ENCODE measurements around the gene ACOXL.

The ACOXL gene

DNA sequence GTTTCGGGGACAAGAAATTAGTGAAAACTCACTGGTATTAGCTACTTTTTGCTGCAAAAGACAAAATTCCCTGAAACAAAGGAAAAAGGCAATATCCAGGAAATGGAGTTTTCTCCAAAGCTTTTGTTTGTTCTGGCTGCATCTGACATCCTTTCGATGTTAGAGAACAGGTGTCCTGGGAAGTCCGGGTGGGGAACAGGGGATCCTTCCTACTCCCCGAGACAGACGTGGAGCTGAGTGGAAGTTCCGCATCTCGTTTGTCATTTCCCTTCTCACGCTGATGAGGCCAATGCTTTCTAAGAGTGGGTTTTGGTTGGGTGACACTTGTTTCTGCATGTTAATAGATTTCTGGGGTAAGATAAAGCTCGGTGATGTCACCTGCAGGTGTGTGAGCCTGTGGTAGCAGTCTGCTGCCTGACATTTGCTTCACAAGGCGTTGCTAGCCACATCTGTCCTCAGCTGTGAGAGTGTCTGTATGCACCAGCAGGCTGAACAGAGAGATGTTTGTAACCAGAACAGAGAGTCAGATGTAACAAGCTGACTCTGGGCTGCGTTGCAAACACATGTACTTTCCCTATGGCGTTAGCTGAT is 125.9 kb downstream of the ACOXL start:
- H3K4me3 ChIP-seq (ENCODE audit: low read depth, low read length) = no peak overlapping the region
- DNase-seq (ENCODE audit: low read depth, low spot score) = no peak
- TF ChIP-seq CTCF (IDR thresholded peaks at IDR 0.05; ENCODE audit: insufficient read depth, low read length, missing control alignments) = no peak
- POLR2A ChIA-PET = no interaction called here
- CTCF ChIA-PET = interaction anchor here (0.9 kb wide), 1 partner anchor 46 kb away, joined by 3 read pairs; no protein-coding TSS in a partner anchor

DNA sequence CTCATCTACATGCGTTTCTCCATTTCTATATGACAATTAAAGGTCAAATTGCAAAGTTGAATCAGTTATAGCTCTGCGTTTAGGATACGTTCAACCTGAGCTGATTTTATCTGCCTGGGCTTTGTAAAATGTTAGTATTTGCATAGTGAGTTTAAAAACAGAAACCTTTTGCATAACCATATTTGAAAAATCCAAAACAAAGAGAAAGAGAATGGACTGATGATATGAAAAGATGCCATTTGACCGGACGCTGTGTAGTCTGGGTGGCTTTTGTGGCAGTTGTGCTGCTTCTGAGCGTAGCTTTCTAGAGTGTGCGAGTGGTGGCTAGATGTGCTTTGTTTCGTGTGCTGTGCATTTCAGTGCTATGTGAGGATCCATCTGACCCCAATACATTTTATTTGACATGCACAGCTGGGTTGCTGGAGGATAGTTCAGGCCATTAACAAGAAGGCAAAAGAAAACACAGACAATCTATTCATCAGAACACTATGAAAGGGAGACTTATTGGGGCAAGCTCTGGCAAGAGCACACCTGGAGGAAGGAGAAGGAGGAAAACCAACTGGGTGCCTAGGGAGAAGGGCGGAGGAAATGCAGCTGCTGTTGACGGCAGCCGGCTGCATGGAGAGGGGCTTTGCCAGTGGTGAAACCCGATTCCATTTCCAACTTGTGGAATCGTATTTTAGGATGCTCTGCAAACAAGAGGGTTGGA is 126.8 kb downstream of the ACOXL start:
- ChIA-PET CTCF (no interaction called here), POLR2A (no interaction called here)
- no peak for DNase-seq (ENCODE audit: low read depth, low spot score)
- no peak overlapping the region for H3K4me3 ChIP-seq (ENCODE audit: low read depth, low read length)
- no peak for TF ChIP-seq CTCF (IDR thresholded peaks at IDR 0.05; ENCODE audit: insufficient read depth, low read length, missing control alignments)

GRCh38 chr2:110860630-110861029 is 128.3 kb downstream of the ACOXL start:
- ChIA-PET CTCF (interaction anchor here (1.5 to 1.6 kb wide), 2 partner anchors 8 to 11 kb away, joined by 4 to 5 read pairs; no protein-coding TSS in a partner anchor), POLR2A (no interaction called here)
- no peak for DNase-seq (ENCODE audit: low read depth, low spot score)
- no peak overlapping the region for H3K4me3 ChIP-seq (ENCODE audit: low read depth, low read length)
- TF ChIP-seq CTCF (IDR thresholded peaks at IDR 0.05; ENCODE audit: insufficient read depth, low read length, missing control alignments) = no peak

DNA sequence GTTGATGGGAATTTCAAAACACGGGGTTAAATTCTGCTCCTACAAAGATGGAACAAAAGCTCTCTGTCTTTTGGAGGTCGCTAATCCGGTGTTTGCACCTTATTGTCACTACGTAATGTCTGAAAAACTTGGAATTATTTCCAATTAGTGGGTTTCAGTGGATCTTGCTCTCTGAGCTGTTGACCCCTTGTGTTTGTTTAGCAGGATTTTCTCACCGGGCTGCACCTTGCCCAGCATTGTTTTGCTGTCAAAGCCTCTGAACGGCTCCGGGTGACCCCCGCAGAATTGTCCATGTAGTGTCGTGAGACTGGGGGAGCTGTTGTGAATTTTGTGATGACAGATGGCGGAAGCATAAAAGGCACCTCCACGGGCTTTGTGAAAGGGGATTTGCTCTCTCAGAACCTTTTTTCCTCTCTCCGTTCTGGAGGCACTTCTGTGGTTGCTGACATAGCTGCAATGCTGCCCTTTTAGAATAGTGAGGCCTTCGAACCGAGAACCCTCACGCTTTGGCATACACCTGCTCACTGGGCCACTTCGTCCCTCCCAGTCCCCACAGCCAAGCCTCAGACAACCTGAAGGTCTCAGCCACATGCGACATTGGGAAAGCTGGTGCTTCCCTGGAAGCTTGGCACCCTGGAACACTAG is 129.4 kb downstream of the ACOXL start:
- H3K4me3 ChIP-seq (ENCODE audit: low read depth, low read length) = no peak overlapping the region
- no peak for TF ChIP-seq CTCF (IDR thresholded peaks at IDR 0.05; ENCODE audit: insufficient read depth, low read length, missing control alignments)
- ChIA-PET CTCF (interaction anchor here (1.5 to 1.6 kb wide), 2 partner anchors 9 to 12 kb away, joined by 4 to 5 read pairs; no protein-coding TSS in a partner anchor), POLR2A (no interaction called here)
- DNase-seq (ENCODE audit: low read depth, low spot score) = no peak

GRCh38 chr2:110863726-110864125 is 131.4 kb downstream of the ACOXL start:
- CTCF ChIA-PET = no interaction called here
- no peak for TF ChIP-seq CTCF (IDR thresholded peaks at IDR 0.05; ENCODE audit: insufficient read depth, low read length, missing control alignments)

DNA sequence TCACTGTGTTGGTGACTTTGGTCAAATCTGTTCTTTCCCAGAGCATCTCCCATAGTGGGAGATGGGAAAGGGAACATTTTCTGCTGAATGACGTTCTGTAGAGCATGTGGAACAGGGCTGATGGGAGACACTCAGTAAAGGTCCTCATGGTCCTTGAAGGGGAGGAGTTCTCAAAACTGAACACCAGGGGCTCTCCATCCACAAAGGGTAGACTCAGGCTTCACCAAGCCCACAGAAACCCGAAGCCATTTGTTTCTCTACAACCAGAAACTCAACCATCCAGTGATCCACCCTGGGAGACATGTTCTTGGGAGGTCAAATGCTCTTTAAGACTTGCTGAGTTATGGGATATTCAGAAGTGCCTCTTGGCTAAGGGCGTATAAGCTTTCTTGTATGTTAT is 131.8 kb downstream of the ACOXL start:
- no peak for DNase-seq (ENCODE audit: low read depth, low spot score)
- ChIA-PET CTCF (no interaction called here), POLR2A (no interaction called here)
- no peak overlapping the region for H3K4me3 ChIP-seq (ENCODE audit: low read depth, low read length)
- TF ChIP-seq CTCF (IDR thresholded peaks at IDR 0.05; ENCODE audit: insufficient read depth, low read length, missing control alignments) = no peak

More at GRCh38 chr2:110863726-110864125, 131.4 kb downstream of the ACOXL start:
- no peak for DNase-seq (ENCODE audit: low read depth, low spot score)
- H3K4me3 ChIP-seq (ENCODE audit: low read depth, low read length) = no peak overlapping the region
- POLR2A ChIA-PET = no interaction called here

All from AG04449 (cell line).